Kidney (tissue), 14 donors: ENCODE measurements around the gene GFOD2. TPM values are rescaled to one million over a fixed set of nuclear protein-coding genes. Genes with fewer than 3 reads are reported as not detected.
A peak's percentile ranks its signal among the peaks of the same experiment; 100 is the strongest.

Experiments used
- DNase-seq, 5 donors: peaks; one replicate each; pipeline ENCODE4 v3.0.0-alpha.2; 2013 to 2020
- FAIRE-seq: peaks from 2 replicates; lab custom pipeline; 2012; peaks lifted over from hg19 to GRCh38; lab: Jason Lieb, UNC
- H3K27ac ChIP-seq, 2 donors: one replicate each; pipeline ENCODE4 v1.7.0; 2013; ENCODE audit warnings: low read depth in 2 of 2, low read length in 2 of 2, inconsistent platforms in 1 of 2
- H3K27me3 ChIP-seq: one replicate; pipeline ENCODE4 v1.7.1; 2013; ENCODE audit warnings: low read length, inconsistent platforms; ENCODE audit not compliant: control insufficient read depth, insufficient read depth
- H3K36me3 ChIP-seq, 3 donors: one replicate each; pipeline versions ENCODE4 v1.7.0 to v1.7.1; 2013; ENCODE audit warnings: low read length in 3 of 3, control low read depth in 1 of 3, inconsistent platforms in 1 of 3; ENCODE audit not compliant: insufficient read depth in 3 of 3, control insufficient read depth in 2 of 3
- H3K4me1 ChIP-seq, 3 donors: one replicate each; pipeline versions ENCODE4 v1.7.0 to v1.7.1; 2013; ENCODE audit warnings: low read length in 3 of 3, inconsistent platforms in 1 of 3, low read depth in 1 of 3; ENCODE audit not compliant: control insufficient read depth in 2 of 3, insufficient read depth in 2 of 3
- H3K4me3 ChIP-seq, 3 donors: one replicate each; pipeline versions ENCODE4 v1.7.0 to v1.8.1; 2013; ENCODE audit warnings: low read length in 3 of 3, control low read depth in 1 of 3, inconsistent platforms in 1 of 3
- H3K9ac ChIP-seq, 3 donors: one replicate each; pipeline versions ENCODE4 v1.7.0 to v1.7.1; 2013; ENCODE audit warnings: low read length in 3 of 3, control low read depth in 1 of 3, inconsistent platforms in 1 of 3
- H3K9me3 ChIP-seq, 3 donors: one replicate each; pipeline versions ENCODE4 v1.7.0 to v1.7.1; 2013; ENCODE audit warnings: low read length in 3 of 3, control low read depth in 1 of 3, inconsistent platforms in 1 of 3; ENCODE audit not compliant: control insufficient read depth in 2 of 3, insufficient read depth in 1 of 3
- CTCF ChIP-seq: IDR thresholded peaks from 3 replicates; pipeline ENCODE4 v1.5.1; 2012; ENCODE audit warnings: mild to moderate bottlenecking, moderate library complexity, borderline replicate concordance; ENCODE audit not compliant: insufficient read depth; ENCODE audit errors: extremely low read depth
- intact Hi-C: fragments of 100-400 bp; cut with DNase I; formaldehyde crosslinking; loops from one replicate; pipeline ENCODE4 v1.11.1; 2022
- polyA plus RNA-seq: library from polyadenylated mRNA; stranded (reverse); fragments of 350-450 nt; fragmentation: Illumina TruSeq; extraction: RNeasy Lipid Tissue Mini Kit (QIAGEN cat#74804); gene quantifications from one replicate; pipeline ENCODE4 v1.2.3, GENCODE V29; 2014; ENCODE audit warnings: low read depth, low replicate concordance; ENCODE audit not compliant: insufficient read depth
- total RNA-seq: library from RNA; stranded (reverse); fragmentation: NEBNext Ultra II Directional; extraction: Animal tissue kit (Norgen Biotek cat#: 25700); gene quantifications from one replicate; pipeline ENCODE4 v1.2.1, GENCODE V29; 2021
- donor health status: control.
- donor health status: control.
- donor health status: control.
- donor health status: control.
- donor health status: control.
- donor health status: DM: yes; HTN: yes; CAD: no.
- donor health status: Normal renal cell carcinoma (clear cell type).

GFOD2 gene
- total and polyA plus RNA-seq, 2 donors from 2014 or later, result 14.5 to 24.5 TPM

GRCh38 chr16:67666032-67666551 is 53.0 kb downstream of the GFOD2 start:
- peak in 4 of 5 donors; percentile 39 to 87 (median 58) for DNase-seq
- intact Hi-C loops, result no loop called here
- no peaks in the 10 kb centered on the region for H3K9me3 ChIP-seq
- H3K27me3 ChIP-seq, result no peaks in the 10 kb centered on the region
- no peak for FAIRE-seq
- H3K4me3 ChIP-seq, result peak overlapping the region in 2 of 3 donors; percentile 28 to 79
- TF ChIP-seq CTCF, result no peak
- peaks cover 0 to 3% (median 0%) of the 10 kb centered on the region in 3 donors for H3K36me3 ChIP-seq
- peak overlapping the region in 1 of 2 donors; percentile 92 for H3K27ac ChIP-seq
- peak overlapping the region in 1 of 3 donors; percentile 3 for H3K9ac ChIP-seq
- H3K4me1 ChIP-seq, result peaks cover 0 to 28% (median 11%) of the 10 kb centered on the region in 3 donors

- peaks cover 0 to 3% (median 0%) of the 10 kb centered on the region in 3 donors for H3K36me3 ChIP-seq
- no peak overlapping the region for H3K27ac ChIP-seq
- peak overlapping the region in 1 of 3 donors; percentile 3 for H3K9ac ChIP-seq
- H3K27me3 ChIP-seq, result no peaks in the 10 kb centered on the region
- H3K4me1 ChIP-seq, result peaks cover 0 to 31% (median 11%) of the 10 kb centered on the region in 3 donors
- H3K9me3 ChIP-seq, result no peaks in the 10 kb centered on the region
- no peak for FAIRE-seq
- H3K4me3 ChIP-seq, result peak overlapping the region in 2 of 3 donors; percentile 28 to 79
- intact Hi-C loops, result no loop called here
- no peak for DNase-seq
- no peak for TF ChIP-seq CTCF
These were observed 53.5 kb downstream of the GFOD2 start for GRCh38 chr16:67665598-67665997.

GRCh38 chr16:67664871-67665270 is 54.2 kb downstream of the GFOD2 start:
- intact Hi-C loops, result no loop called here
- FAIRE-seq (no peak), DNase-seq (no peak)
- no peak for TF ChIP-seq CTCF
- no peaks in the 10 kb centered on the region for H3K27me3 ChIP-seq
- peaks cover 0 to 3% (median 0%) of the 10 kb centered on the region in 3 donors for H3K36me3 ChIP-seq
- H3K9me3 ChIP-seq, result no peaks in the 10 kb centered on the region
- H3K27ac ChIP-seq, result no peak overlapping the region
- H3K4me1 ChIP-seq, result peaks cover 0 to 31% (median 11%) of the 10 kb centered on the region in 3 donors
- no peak overlapping the region for H3K4me3 ChIP-seq
- no peak overlapping the region for H3K9ac ChIP-seq
